ENCODE measurements around the gene ZBTB48. TPM values are rescaled to one million over a fixed set of nuclear protein-coding genes. Genes with fewer than 3 reads are reported as not detected.
A peak's percentile ranks its signal among the peaks of the same experiment; 100 is the strongest.

The ZBTB48 gene
- total and polyA plus RNA-seq, 12 donors, result 6.8 to 245 (median 31.2) TPM

DNA sequence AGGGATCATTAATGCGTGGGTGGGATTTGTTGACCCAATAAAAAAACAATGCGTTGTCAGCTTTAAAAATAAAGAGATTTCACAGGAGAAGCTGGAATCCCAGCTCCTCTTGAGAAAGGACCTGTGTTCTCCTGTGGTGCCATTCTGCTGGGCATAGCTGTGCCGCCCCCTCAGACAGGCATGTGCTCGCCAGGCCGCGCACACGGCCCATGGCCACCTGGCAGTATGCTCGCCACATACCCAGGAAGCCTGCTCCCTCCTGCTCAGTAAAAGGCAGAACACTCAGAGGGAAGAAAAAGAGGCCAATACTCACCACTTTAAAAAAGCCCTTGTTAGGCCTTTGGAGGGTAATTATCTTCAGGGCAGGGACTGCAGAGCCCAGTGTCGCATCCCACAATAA is 58.0 kb downstream of the ZBTB48 start:
- Histone ChIP-seq H3K9me3 (replicated peaks in 1 of 3) (no peaks in the 10 kb centered on the region), H3K4me3 (no peak overlapping the region), H3K36me3 (replicated peaks in 1 of 2) (peaks cover 0 to 88% of the 10 kb centered on the region in 2 donors), H3K27ac (peak overlapping the region in 1 of 5 donors; percentile 38), H3K4me1 (replicated peaks in 1 of 2) (no peaks in the 10 kb centered on the region), H3K27me3 (no peaks in the 10 kb centered on the region)
- TF ChIP-seq, protein P1, sequence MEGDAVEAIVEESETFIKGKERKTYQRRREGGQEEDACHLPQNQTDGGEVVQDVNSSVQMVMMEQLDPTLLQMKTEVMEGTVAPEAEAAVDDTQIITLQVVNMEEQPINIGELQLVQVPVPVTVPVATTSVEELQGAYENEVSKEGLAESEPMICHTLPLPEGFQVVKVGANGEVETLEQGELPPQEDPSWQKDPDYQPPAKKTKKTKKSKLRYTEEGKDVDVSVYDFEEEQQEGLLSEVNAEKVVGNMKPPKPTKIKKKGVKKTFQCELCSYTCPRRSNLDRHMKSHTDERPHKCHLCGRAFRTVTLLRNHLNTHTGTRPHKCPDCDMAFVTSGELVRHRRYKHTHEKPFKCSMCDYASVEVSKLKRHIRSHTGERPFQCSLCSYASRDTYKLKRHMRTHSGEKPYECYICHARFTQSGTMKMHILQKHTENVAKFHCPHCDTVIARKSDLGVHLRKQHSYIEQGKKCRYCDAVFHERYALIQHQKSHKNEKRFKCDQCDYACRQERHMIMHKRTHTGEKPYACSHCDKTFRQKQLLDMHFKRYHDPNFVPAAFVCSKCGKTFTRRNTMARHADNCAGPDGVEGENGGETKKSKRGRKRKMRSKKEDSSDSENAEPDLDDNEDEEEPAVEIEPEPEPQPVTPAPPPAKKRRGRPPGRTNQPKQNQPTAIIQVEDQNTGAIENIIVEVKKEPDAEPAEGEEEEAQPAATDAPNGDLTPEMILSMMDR (IDR thresholded peaks at IDR 0.05), result no peak
- TF ChIP-seq POLR2A (IDR thresholded peaks at IDR 0.05), result no peak
- intact Hi-C loops (cut with DNase I), result no loop called here
- DNase-seq, result no peak
- 87 to 94% (median 90%) methylated on average over 3 to 9 of the region's 9 CpGs for WGBS, 4 donors

DNA sequence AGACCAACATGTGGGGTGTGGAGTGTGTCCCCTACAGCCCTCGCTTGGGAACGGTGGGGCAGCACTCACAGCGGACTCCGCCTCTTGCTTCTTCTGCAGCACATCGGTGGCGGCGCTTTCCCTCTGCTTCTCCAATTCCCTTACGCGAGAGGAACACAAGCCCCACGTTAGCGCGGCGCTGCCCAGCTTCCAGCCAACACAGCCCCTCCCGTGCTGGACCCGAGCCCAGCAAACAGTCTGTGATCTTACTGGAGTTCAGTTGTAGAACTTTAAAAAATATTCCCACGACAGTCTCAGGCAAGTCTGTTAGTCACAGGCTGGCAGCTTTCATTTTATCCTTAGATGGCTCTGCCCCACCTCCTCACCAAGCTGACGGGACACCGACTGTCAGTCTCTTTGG is 58.4 kb downstream of the ZBTB48 start:
- H3K4me3 ChIP-seq, result no peak overlapping the region
- intact Hi-C loops (cut with DNase I), result no loop called here

More for the DNA sequence above, 58.4 kb downstream of the ZBTB48 start:
- 39 to 70% (median 57%) methylated on average over 11 to 18 of the region's 18 CpGs for WGBS, 4 donors
- Histone ChIP-seq H3K27ac (peak overlapping the region in 1 of 5 donors; percentile 38), H3K9me3 (replicated peaks in 1 of 3) (no peaks in the 10 kb centered on the region), H3K4me1 (replicated peaks in 1 of 2) (no peaks in the 10 kb centered on the region), H3K27me3 (no peaks in the 10 kb centered on the region), H3K36me3 (replicated peaks in 1 of 2) (peaks cover 0 to 88% of the 10 kb centered on the region in 2 donors)
- TF ChIP-seq, protein P1 (IDR thresholded peaks at IDR 0.05), result no peak
- peak in 1 of 2 donors; percentile 32 for TF ChIP-seq POLR2A (IDR thresholded peaks at IDR 0.05)
- DNase-seq, result peak; percentile 68 to 92 (median 86)

Small RNA genes lying within 50 kb of the gene (small RNA-seq; reads per million reads assigned to genes)
- gene RNU6-731P, result 0 reads per million in 2 donors

Other genes with a start within 250 kb of the ZBTB48 start
- gene ACOT7, start 186.2 kb upstream of the ZBTB48 start, total RNA-seq, result 10 to 100 TPM in 8 of 9 donors, 1 to 10 TPM in 1; 8.4 to 29.4 (median 15.0) TPM
- 10 to 100 TPM; 11.3 to 26.6 (median 13.0) TPM for gene ACOT7, start 186.2 kb upstream of the ZBTB48 start, polyA plus RNA-seq
- under 1 TPM in 3 of 9 donors, not detected in 6; 0.07 to 0.18 (median 0.14) TPM for gene HES2, start 160.1 kb upstream of the ZBTB48 start, total RNA-seq
- gene HES2, start 160.1 kb upstream of the ZBTB48 start, polyA plus RNA-seq, result under 1 TPM in 2 of 3 donors, not detected in 1; 0.04 to 0.10 TPM
- 10 to 100 TPM in 1 of 9 donors, 1 to 10 TPM in 7, under 1 TPM in 1; 0.67 to 10.8 (median 5.5) TPM for gene ESPN, start 155.2 kb upstream of the ZBTB48 start, total RNA-seq
- 1 to 10 TPM in 2 of 3 donors, under 1 TPM in 1; 0.16 to 9.8 (median 6.8) TPM for gene ESPN, start 155.2 kb upstream of the ZBTB48 start, polyA plus RNA-seq
- gene TNFRSF25, start 113.8 kb upstream of the ZBTB48 start, total RNA-seq, result 10 to 100 TPM in 4 of 9 donors, 1 to 10 TPM in 5; 2.4 to 36.4 (median 8.8) TPM
- gene TNFRSF25, start 113.8 kb upstream of the ZBTB48 start, polyA plus RNA-seq, result 100 to 1,000 TPM in 1 of 3 donors, 10 to 100 TPM in 1, 1 to 10 TPM in 1; 1.2 to 169 (median 63.8) TPM
- 10 to 100 TPM in 8 of 9 donors, 1 to 10 TPM in 1; 4.1 to 29.2 (median 17.0) TPM for gene PLEKHG5, start 88.3 kb upstream of the ZBTB48 start, total RNA-seq
- 10 to 100 TPM in 2 of 3 donors, 1 to 10 TPM in 1; 2.0 to 96.3 (median 23.0) TPM for gene PLEKHG5, start 88.3 kb upstream of the ZBTB48 start, polyA plus RNA-seq
- 10 to 100 TPM; 10.3 to 39.7 (median 24.7) TPM for gene NOL9, start 25.5 kb upstream of the ZBTB48 start, total RNA-seq
- gene NOL9, start 25.5 kb upstream of the ZBTB48 start, polyA plus RNA-seq, result 10 to 100 TPM in 1 of 3 donors, 1 to 10 TPM in 2; 5.9 to 14.3 (median 8.0) TPM
- gene TAS1R1, start 24.7 kb upstream of the ZBTB48 start, total RNA-seq, result under 1 TPM in 4 of 9 donors, not detected in 5; 0.11 to 0.83 (median 0.47) TPM
- gene TAS1R1, start 24.7 kb upstream of the ZBTB48 start, polyA plus RNA-seq, result under 1 TPM; 0.27 to 0.40 (median 0.37) TPM
- gene KLHL21, start 22.9 kb downstream of the ZBTB48 start, total RNA-seq, result 100 to 1,000 TPM in 2 of 9 donors, 10 to 100 TPM in 7; 14.5 to 108 (median 58.8) TPM
- 10 to 100 TPM; 11.7 to 19.1 (median 12.9) TPM for gene KLHL21, start 22.9 kb downstream of the ZBTB48 start, polyA plus RNA-seq
- 10 to 100 TPM in 8 of 9 donors, 1 to 10 TPM in 1; 8.7 to 20.1 (median 13.8) TPM for gene PHF13, start 33.7 kb downstream of the ZBTB48 start, total RNA-seq
- gene PHF13, start 33.7 kb downstream of the ZBTB48 start, polyA plus RNA-seq, result 10 to 100 TPM in 2 of 3 donors, 1 to 10 TPM in 1; 4.7 to 14.8 (median 11.2) TPM
- gene THAP3, start 44.9 kb downstream of the ZBTB48 start, total RNA-seq, result 10 to 100 TPM; 16.2 to 45.6 (median 35.5) TPM
- gene THAP3, start 44.9 kb downstream of the ZBTB48 start, polyA plus RNA-seq, result 10 to 100 TPM; 11.1 to 65.6 (median 37.6) TPM
- gene DNAJC11, start 121.8 kb downstream of the ZBTB48 start, total RNA-seq, result 10 to 100 TPM; 29.2 to 82.0 (median 58.3) TPM
- gene DNAJC11, start 121.8 kb downstream of the ZBTB48 start, polyA plus RNA-seq, result 100 to 1,000 TPM in 1 of 3 donors, 10 to 100 TPM in 2; 52.3 to 125 (median 65.6) TPM
- 100 to 1,000 TPM in 2 of 9 donors, 10 to 100 TPM in 7; 62.9 to 129 (median 83.1) TPM for gene CAMTA1, start 205.5 kb downstream of the ZBTB48 start, total RNA-seq
- 100 to 1,000 TPM; 114 to 141 (median 131) TPM for gene CAMTA1, start 205.5 kb downstream of the ZBTB48 start, polyA plus RNA-seq

Measured in adrenal gland (tissue), 12 donors.